HG03060 (cell line): Measurements from ENCODE around the gene CR1L.
A peak's percentile ranks its signal among the peaks of the same experiment; 100 is the strongest.
"Not testable (repeated sequence)": the region's sequence is repeated elsewhere in the genome, so short reads cannot be mapped to it uniquely, and the experiment has no call there.

Experiments
- ATAC-seq: cut with Tn5 transposase; IDR thresholded peaks from one replicate; pipeline ENCODE4 v1.9.1; 2021; ENCODE audit warnings: low read depth, moderate number of reproducible peaks; ENCODE audit not compliant: unreplicated experiment

CR1L gene

DNA sequence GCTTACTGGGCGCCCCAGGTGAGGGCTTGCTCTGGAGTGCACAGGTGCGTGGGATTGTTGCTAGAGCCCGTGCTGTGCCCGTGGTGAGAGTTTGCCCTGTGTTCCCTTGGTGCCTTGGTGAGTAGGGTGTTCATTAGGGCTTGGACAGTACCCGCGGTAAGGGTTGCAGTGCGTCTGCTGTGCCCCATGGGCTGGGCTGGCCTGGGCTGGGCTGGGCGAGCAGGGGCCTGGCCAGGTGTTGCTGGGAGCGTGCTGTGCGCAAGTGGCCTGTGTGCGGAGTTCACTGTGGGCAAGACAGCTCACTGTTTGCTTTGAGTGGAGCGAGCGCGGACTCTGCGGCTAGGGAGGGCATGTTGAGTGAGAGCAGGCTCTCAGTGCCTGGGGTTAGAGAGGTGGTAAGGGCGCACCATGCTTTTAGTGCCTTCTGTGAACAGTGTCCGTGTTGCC, 725 bp downstream of the CR1L start:
- no peak for ATAC-seq

DNA sequence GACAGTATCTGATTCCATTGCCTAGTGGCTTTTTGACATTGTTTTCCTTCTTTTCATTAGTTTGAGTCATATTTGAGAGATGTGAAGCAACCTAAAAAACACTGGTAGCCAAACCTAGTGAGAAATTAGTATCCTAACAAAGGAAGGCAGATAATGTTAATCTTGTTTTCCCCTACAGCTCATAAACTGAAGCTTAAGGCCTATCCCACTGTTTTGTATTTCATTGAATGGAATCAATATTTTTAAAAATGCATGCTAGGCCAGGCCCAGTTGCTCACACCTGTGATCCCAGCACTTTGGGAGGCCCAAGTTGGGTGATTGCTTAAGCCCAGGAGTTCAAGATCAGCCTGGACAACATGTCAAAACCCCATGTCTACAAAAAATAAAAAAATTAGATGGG, 1.2 kb downstream of the CR1L start:
- ATAC-seq, result no peak

DNA sequence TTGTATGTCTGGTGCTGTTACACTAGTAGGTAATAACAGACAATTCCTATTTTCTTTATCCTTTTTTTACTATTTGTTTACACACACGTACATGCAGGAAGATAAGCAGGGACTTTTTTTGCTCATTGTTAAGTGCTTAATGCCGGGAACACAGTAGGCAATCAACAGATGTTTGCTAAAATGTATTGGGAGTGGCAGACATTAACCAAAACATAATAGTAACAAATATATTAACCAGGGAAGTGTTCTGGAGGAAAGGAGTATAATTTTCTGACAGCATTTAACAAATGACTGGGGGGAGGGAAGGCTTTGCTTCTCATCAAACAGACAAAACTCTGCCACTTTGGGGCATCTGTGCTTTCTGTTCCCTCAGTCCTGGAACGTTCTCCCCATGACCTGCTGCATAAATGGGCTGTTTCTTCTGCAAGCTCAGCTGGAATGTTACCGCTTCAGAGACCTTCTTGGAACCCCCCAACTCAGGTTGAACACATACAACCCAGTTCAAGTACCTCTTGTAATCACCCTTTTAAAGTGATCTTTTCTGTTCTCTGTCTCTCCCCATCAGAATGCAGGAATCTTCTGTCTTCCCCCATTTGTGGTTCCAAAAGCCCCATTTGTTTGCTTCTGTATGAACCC, 2.1 kb downstream of the CR1L start:
- no peak for ATAC-seq

DNA sequence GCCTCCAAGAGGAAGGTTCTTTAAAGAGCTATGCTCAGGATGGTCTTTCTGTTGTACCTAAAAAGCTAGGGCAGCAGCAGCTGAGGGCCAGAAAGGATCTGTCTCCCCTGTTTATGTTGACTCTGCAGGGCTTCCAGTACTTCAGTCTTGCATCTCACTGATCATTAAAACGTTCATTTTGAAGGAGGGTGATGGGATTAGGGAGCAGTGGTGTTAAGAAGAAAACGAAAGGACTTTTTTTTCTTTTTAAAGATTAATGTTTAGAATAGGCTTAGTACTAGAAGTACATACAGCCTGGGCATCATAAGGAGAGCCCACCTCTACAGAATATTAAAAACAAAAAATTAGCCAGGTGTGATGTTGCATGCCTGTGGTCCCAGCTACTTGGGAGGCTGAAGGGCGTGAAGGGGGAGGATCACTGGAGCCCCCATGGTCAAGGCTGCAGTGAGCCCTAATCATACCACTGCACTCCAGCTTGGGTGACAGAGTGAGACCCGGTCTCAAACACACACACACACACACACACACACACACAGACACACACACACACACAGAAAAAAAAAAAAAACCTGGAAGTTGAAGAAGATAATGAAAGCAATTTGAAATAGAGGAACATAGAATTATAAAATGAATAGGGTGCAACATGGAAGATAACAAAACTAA, 2.9 kb downstream of the CR1L start:
- ATAC-seq, result no peak

DNA sequence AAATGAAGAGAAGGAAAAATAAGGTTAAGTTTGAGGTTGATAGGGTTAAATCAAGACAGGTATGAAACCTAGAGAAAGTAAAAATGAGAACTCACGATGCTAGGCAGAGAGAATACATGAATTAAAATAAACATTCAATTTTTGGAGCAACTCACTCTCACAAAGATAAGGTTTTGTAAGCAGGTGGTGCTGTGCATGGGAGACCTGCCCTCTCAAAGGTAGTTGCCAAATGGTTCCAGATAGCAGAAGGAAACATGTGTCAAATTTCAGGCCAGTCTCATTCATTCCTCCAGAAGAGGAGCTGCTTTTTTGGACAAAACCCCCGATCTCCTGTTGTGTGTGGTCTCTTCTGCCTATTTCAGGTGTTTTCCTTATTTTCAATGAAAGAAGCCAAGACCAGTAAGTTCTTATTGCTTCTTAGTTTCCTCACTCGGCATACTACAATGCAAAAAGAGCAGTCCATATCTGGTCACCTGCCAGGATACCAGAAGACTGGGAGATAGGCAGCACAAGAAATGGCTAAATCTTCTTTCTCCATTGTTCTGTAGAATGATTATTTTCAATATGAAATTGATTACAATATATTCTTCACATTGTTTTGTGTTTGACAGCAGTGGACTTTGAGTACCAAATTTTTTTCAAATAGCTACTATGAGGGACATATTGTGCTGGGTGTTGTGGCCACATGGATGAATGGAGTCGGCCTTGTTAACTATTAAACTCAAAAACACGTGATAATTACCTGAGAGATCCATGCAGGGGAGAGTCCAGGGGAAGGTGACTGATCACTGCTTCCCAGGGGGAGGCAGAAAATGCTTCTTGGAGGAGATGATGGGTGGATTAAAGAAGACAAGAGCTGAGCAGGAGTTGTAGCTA, 3.6 kb downstream of the CR1L start:
- no peak for ATAC-seq

DNA sequence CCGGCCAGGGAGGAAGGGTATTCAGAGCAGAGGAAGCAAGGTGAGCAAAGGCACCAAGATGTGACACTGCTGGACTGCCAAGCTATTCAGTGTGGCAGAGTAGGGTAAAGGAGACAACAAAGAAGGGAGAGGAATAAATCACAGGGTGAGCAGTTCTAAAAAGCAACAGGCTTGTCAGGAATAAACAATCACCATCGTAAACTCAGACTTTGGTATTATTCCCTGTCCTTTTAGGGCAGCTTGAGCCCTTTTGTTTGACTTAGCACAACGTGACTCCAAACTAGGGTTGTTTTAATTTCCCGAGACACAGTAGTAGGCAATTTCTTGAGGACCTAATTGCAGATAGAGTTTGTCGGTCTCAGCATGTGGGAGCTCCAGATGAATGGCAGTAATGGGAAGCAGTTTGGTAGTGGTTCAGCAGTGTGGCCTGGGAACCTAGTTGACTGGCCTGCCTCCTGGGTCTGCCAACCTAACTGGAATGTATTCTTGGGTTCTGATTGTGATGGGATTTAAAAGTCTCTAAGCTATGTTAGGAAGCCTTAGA, 4.3 kb downstream of the CR1L start:
- no peak for ATAC-seq

DNA sequence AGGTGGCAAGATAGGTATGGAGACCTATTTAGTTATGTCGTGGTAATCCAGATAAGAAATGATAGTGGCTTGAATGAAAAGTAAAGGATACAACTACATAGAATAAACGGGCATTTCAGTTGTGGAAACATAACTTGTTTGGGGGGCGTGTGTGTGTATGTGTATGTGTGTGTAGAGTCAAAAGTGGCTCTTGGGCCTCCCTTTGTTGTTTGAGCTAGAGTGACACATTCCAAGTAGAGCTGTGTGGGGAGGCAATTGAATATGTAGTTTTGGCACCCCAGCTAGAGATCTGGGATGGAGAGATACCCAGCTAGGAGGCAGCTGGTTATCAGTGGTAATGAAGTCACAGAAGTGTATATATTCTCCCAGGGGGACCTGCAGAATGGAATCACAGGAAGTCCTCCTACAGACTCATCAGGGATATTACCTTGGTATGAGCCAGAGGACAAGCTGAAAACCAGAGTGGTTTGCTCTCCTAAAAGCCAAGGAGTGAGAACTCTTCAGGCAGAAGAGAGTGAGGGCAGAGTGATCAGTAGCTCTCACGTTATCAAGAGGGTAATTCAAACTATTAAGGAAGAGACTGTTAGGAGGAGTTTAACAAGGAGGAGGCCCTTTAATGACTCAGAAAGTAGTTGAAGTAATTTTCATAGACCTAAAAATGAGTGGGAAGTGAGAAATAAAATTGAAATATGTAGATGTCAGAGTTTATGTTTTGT, 5.1 kb downstream of the CR1L start:
- ATAC-seq, result no peak

DNA sequence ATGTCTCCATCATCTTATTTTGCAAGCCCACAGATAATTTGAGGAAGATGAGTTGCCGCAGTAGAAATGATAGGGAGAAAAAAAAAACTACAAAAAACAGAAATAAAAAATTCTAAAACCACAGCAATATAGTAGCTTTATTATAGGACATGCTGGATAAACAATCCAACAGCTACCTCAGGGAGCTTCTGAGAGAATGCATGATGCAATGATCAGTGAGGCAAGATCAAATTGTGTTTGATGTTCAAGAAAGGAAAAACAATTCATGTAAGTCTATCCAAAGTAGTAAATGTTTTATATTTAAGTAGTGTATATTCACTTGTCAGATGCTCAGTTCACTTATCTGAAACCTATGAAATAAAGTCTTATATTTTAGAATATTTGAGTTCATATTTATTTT, 6.7 kb downstream of the CR1L start:
- no peak for ATAC-seq

DNA sequence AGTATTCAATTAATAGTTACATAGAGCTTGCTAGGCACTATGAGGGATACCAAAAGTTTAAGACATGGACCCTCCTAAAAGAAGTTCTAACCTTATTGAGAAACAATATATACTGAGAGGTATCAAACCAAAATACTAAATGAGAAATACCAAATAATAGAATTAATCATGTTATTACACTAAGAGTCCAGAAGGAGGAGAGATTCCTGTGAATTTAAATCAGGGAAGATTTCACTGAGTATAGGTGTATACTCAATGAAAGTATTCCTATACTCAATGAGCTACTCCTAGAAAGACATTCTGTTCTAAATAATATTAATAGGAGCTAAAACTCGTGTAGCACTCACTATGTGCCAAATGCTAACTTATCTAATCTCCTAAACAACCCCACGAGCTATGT, 9.4 kb downstream of the CR1L start:
- ATAC-seq, result no peak

DNA sequence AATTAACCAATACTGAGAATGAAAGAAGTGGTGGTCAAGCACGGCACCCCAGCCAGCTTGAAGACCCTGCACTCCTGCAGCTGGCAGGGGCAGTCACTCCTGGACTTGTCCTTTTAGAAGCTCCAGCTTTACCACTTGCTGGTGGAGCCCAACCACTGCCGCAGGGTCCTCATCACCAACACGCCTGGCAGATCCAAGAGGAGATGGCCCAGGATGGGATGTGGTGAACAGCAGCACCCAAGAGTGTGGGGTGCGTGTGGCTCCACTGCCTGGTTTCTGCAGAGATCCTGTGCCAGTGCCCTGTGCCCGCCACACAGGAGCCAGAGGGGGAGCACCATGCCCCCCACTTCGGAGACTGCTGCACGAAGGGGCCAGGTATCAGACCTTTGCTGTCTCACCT, 13.5 kb downstream of the CR1L start:
- no peak for ATAC-seq

DNA sequence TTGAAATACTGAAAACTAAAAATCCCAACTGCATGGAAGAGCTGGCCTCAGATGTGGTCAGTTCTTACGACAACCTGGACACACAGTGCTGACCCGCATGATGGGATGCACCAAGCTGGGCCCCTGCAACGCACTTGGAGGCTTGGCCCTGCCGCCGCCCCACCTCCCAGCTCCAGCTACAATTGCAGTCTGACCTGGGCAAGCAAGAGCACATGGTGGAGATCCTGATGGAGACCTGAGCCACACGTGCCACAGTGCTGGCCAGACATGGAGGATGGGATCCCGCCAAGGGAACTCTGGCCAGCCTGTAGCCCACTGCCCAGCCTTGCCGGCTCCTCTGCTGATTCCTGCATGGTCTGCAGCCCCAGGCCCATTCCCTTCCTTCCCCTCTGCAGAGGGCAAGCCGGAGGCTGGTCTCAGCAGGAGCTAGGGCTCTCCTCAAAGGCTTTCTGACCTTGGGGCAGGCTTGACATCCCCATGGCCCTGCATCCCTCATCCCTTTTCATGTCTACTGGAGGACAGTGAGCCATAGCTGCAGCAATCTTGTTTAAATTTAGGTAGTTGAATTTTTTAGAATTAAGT, 14.1 kb downstream of the CR1L start:
- no peak for ATAC-seq

DNA sequence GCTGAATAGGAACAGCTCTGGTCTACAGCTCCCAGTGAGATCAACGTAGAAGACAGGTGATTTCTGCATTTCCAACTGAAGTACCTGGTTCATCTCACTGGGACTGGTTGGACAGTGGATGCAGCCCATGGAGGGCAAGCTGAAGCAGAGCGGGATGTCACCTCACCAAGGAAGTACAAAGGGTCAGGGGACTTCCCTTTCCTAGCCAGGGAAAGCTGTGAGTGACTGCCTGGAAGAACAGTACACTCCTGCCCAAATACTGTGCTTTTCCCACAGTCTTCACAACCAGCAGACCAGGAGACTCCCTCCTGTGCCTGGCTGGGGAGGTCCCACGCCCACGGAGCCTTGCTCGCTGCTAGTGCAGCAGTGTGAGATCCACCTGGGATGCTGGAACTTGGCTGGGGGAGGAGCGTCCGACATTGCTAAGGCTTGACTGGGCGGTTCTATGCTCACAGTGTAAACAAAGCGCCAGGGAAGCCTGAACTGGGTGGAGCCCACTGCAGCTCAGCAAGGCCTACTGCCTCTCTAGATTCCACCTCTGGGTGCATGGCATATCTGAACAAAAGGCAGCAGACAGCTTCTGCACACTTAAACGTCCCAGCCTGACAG, 14.7 kb downstream of the CR1L start:
- no peak for ATAC-seq

DNA sequence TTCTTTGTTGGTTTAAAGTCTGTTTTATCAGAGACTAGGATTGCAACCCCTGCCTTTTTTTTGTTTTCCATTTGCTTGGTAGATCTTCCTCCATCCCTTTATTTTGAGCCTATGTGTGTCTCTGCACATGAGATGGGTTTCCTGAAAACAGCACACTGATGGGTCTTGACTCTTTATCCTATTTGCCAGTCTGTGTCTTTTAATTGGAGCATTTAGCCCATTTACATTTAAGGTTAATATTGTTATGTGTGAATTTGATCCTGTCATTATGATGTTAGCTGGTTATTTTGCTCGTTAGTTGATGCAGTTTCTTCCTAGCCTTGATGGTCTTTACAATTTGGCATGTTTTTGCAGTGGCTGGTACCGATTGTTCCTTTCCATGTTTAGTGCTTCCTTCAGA, 16.5 kb downstream of the CR1L start:
- ATAC-seq, result not testable (repeated sequence)

DNA sequence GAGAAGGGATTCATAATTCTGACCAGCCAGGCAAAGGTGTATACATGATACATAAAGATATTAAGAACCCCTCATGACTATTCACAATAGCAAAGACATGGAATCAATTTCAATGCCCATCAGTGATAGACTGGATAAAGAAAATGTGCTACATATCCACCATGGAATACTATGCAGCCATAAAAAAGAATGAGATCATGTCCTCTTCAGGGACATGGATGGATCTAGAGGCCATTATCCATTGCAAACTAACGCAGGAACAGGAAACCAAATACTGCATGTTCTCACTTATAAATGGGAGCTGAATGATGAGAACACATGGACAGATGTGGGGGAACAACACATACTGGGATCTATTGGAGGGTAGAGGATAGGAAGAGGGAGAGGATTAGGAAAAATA, 21.4 kb downstream of the CR1L start:
- no peak for ATAC-seq

DNA sequence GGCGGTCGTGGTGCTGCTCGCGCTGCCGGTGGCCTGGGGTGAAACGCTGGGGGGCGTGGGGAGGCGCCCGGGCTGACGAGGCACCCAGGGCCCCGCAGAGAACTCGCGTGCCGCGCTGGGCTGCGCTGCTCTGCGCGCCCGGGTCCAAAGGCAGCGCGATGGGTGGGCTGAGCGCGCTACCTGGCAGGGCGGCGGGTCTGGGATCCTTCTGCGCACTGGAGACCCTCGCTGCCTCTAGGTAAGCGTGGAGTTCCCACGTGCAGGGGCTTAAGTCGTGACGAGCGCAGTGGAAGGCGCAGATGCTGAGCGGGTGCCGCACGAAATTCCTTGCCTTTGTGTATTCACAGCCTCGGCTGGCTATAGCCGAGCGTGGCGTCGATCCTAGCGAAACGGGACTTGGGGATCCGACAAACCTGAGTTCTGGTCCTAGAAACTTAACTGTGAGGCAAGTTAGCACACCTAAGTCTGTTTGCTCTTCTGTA, 24.6 kb downstream of the CR1L start:
- ATAC-seq, result no peak

DNA sequence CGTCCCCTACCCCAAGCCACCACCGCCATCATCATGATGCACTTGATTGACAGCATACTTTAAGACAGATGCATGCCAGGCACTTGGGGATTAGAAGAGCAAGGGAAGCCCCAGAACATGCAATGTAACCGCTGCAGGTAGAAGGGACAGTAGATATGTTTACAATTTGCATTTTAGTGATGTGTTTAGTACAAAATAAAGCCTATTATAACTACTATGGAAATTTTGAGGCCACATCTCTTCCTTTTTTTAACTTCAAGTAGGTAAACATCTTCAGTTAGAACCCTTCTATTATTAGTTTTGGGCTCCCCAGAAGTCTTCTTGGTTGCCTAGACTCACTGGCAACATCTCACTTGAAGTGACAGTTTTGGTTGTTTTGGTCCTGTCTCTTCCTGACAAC, 25.3 kb downstream of the CR1L start:
- ATAC-seq, result peak; percentile 54

DNA sequence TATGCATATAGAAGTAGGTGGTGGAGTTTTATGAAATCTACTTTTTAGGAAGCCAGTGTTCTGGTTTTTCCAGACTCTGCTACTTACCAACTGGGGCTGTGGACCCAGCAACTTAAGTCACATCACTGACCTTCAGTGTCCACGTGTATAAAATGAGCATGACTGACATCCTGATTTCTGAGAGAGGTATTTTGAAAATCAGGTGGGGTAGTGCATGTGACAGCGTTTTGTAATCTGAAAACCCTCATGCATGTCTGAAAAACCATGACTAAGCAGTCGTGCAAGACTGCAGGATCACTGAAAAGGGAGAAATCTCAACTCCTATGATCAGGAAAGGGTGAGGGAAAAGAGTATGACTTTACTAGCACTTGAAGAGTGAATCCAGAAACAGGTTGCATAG, 26.1 kb downstream of the CR1L start:
- no peak for ATAC-seq

DNA sequence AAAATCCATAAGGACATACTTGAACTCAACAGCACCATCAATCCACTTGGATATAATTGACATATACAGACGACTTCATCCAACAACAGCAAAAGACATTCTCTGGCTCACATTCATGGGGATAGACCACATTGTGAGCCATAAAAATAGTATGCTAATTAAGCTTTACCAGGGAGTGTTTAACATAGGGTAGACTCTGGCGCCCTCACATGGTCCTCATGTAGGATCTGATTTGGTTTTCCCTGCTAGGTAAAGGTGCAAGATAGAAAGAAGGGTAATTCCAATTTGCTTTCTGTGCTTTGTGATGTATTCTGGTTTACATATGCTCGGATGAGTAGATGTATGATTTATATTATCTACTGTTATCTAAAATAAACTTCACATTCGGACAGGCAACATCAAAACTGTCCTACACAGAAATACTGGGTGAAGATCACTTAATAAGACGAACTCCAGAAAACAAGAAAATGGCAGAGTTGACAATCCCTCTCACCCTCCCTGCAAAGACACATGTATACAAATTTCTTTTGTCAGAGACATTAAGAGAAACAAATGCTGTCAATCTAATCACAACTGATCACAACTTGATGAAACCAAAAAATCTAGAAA, 27.7 kb downstream of the CR1L start:
- ATAC-seq, result no peak

DNA sequence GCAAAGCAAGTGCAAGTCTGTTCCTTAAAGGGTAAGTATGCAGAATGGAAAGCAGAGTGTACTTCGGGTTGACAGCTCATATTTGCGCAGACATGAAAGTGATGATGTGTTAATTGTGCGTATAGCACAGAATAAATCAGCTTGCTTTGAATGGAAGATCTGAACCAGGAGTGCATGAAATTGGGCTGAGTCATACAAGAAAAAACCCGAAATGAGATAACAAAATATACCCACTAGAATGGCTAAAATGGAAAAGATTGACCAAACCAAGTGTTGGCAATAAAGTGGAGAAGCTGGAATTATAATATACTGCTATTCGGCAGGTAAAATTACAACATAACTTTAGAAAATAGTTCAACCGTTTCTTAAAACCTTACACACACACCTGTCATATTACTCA, 28.5 kb downstream of the CR1L start:
- no peak for ATAC-seq
